ENCODE measurements around the gene RFX5.

GRCh38 chr1:151311589-151312331, 35.3 kb downstream of the RFX5 start:
- TF ChIP-seq ZNF274 (IDR thresholded peaks at IDR 0.05; ENCODE audit: low read depth, low read length) (no peak), SUZ12 (IDR thresholded peaks at IDR 0.05; ENCODE audit: extremely low read depth, insufficient read depth, insufficient read length) (no peak), YY1 (IDR thresholded peaks at IDR 0.05; ENCODE audit: insufficient read depth, insufficient read length) (no peak)
